ENCODE results near the gene MRPL41.
A peak's percentile ranks its signal among the peaks of the same experiment; 100 is the strongest.

MRPL41 gene

DNA sequence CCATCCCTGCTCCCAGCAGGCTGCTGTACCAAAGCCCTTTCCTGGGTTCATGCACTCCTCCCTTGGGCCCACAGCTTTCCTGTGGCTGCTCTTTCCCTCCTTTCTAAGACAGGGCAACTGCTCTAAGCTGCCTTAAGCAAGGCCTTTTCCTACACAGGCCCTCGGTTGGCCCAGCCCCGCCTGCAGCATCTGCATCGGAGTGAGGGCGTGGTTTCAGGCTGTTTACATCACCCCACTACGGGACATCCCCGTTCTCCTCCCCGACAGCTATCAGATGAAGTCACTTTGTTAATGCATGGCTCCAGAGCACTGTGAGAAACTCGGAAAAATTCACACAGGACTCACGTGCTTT is 23.7 kb downstream of the MRPL41 start:
- Mint-ChIP-seq H3K27ac (no peak overlapping the region), H3K4me1 (peaks cover 18% of the 10 kb centered on the region), H3K27me3 (ENCODE audit: low read depth) (no peaks in the 10 kb centered on the region), H3K9me3 (no peaks in the 10 kb centered on the region), H3K4me3 (peak overlapping the region in 2 of 3 experiments; percentile 30 to 68), H3K36me3 (ENCODE audit: low read depth) (peaks cover 40% of the 10 kb centered on the region)
- TF ChIP-seq, protein P1, sequence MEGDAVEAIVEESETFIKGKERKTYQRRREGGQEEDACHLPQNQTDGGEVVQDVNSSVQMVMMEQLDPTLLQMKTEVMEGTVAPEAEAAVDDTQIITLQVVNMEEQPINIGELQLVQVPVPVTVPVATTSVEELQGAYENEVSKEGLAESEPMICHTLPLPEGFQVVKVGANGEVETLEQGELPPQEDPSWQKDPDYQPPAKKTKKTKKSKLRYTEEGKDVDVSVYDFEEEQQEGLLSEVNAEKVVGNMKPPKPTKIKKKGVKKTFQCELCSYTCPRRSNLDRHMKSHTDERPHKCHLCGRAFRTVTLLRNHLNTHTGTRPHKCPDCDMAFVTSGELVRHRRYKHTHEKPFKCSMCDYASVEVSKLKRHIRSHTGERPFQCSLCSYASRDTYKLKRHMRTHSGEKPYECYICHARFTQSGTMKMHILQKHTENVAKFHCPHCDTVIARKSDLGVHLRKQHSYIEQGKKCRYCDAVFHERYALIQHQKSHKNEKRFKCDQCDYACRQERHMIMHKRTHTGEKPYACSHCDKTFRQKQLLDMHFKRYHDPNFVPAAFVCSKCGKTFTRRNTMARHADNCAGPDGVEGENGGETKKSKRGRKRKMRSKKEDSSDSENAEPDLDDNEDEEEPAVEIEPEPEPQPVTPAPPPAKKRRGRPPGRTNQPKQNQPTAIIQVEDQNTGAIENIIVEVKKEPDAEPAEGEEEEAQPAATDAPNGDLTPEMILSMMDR (IDR thresholded peaks at IDR 0.05; ENCODE audit: unreplicated experiment in 3 of 3), result no peak

GRCh38 chr9:137575716-137576411 is 24.2 kb downstream of the MRPL41 start:
- Mint-ChIP-seq H3K4me1 (peaks cover 18% of the 10 kb centered on the region), H3K27me3 (ENCODE audit: low read depth) (no peaks in the 10 kb centered on the region), H3K36me3 (ENCODE audit: low read depth) (peaks cover 35% of the 10 kb centered on the region), H3K9me3 (no peaks in the 10 kb centered on the region), H3K4me3 (peak overlapping the region; percentile 30 to 68 (median 34)), H3K27ac (no peak overlapping the region)
- TF ChIP-seq, protein P1 (IDR thresholded peaks at IDR 0.05; ENCODE audit: unreplicated experiment in 3 of 3), result no peak

DNA sequence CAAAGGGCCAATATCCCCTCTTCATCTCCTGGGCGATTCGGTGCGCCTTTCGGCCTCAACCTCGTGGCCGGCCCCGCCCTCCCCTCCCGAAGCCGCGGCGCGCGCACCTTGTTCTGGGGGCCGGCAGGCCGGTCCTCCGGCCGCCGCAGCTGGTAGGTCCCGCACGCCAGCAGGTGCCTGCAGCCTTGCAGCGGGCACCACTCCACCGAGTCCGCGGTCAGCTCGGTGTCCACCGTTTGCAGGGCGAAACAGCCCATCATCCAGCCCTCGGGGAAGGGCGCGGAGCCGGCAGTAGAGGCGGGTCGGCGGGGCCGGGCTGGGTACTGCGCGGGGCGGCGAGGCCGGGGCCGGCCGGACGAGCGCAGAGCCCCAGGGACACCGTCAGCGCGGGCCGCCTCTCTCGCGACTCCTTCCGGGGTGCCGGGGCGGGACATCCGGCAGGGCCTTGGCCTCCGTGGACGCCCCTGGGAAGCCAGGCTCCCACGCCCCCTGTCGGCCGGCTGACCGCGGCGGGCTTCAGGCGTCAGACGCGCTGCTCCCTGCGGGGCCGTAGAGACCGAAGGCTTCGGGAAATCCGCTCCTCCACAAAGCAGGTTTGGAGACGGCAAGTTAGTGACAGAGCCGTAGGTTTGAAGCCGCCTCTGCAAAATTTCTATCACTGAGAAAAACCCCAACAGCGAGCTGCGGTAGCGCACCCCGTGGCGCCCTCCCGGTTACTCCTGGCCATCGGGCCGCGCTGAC is 27.0 kb downstream of the MRPL41 start, which contains the start of gene DPH7:
TSS of gene DPH7 (minus strand) at position 408 of the 741 bp plus-strand sequence. CDS start at position 260, 148 bp downstream.
- TF ChIP-seq, protein P1 (IDR thresholded peaks at IDR 0.05; ENCODE audit: unreplicated experiment in 3 of 3), result peak; percentile 94 to 98 (median 97)
- Mint-ChIP-seq H3K27me3 (ENCODE audit: low read depth) (no peaks in the 10 kb centered on the region), H3K27ac (peak within 1 kb of the TSS in 2 of 3 experiments; percentile 78 to 84), H3K9me3 (no peaks in the 10 kb centered on the region), H3K4me1 (peaks cover 18% of the 10 kb centered on the region), H3K36me3 (ENCODE audit: low read depth) (peaks cover 37% of the 10 kb centered on the region), H3K4me3 (peak within 1 kb of the TSS; percentile 83 to 91 (median 87))

DNA sequence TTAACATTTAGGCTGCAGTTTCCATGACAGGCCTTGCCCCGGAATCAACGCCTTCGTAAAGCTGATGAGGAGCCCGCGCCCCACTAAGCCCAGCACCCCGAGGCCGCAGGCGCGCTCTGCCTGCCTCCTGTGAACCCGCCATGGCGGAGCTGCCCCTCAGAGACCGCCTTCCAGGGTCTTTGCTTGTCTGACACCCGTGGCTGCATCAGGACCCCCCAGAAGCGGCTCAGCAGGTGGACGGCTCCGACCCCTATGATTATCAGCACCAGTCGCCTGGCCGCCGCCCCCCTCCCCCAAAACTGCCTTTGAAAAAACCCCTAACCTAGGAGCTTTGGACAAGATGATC is 27.6 kb downstream of the MRPL41 start:
- Mint-ChIP-seq H3K4me1 (peaks cover 18% of the 10 kb centered on the region), H3K27me3 (ENCODE audit: low read depth) (no peaks in the 10 kb centered on the region), H3K9me3 (no peaks in the 10 kb centered on the region), H3K36me3 (ENCODE audit: low read depth) (peaks cover 34% of the 10 kb centered on the region), H3K27ac (peak overlapping the region in 2 of 3 experiments; percentile 57 to 78), H3K4me3 (peak overlapping the region; percentile 83 to 91 (median 87))
- TF ChIP-seq, protein P1 (IDR thresholded peaks at IDR 0.05; ENCODE audit: unreplicated experiment in 3 of 3), result no peak

- Mint-ChIP-seq H3K27me3 (ENCODE audit: low read depth) (no peaks in the 10 kb centered on the region), H3K4me1 (peaks cover 18% of the 10 kb centered on the region), H3K4me3 (peak overlapping the region; percentile 9 to 49 (median 47)), H3K36me3 (ENCODE audit: low read depth) (peaks cover 29% of the 10 kb centered on the region), H3K27ac (peak overlapping the region in 1 of 3 experiments; percentile 15), H3K9me3 (no peaks in the 10 kb centered on the region)
- TF ChIP-seq, protein P1 (IDR thresholded peaks at IDR 0.05; ENCODE audit: unreplicated experiment in 3 of 3), result no peak
These were observed 28.7 kb downstream of the MRPL41 start for GRCh38 chr9:137580209-137580953.

All from nephron (organoid).